HCT116 (cell line): ENCODE measurements around the gene SLC34A3. TPM values are rescaled to one million over a fixed set of nuclear protein-coding genes. Genes with fewer than 3 reads are reported as not detected.

Experiments used
- ATAC-seq: fragments of 200-7000 bp; cut with Tn5 transposase; 2 replicates; pipeline ENCODE4 v1.9.1; 2020; ENCODE audit warnings: mild to moderate bottlenecking, moderate library complexity
- BruUV-seq: library from RNA; stranded (reverse); fragments of 400-500 nt; replicated peaks from 2 replicates; lab custom pipeline; 2021; lab: Mats Ljungman, UMichigan
- CTCF ChIA-PET: fragments of 300-600 bp; sonication (Branson Sonifier 250); formaldehyde crosslinking; loops from one replicate; lab custom pipeline; 2021; ENCODE audit warnings: antibody characterized with exemption; lab: Charles Lee
- POLR2A ChIA-PET: fragments of 300-600, 350-600 bp; sonication (Branson Sonifier 250); formaldehyde crosslinking; loops from one replicate; lab custom pipeline; 2021; ENCODE audit warnings: antibody characterized with exemption; lab: Charles Lee
- RAD21 ChIA-PET, 2 experiments: fragments of 300-600 bp; sonication (Branson Sonifier 250); formaldehyde crosslinking; loops; one replicate each; lab custom pipeline; 2023; ENCODE audit warnings: low total read pairs in 2 of 2; ENCODE audit not compliant: uncharacterized antibody in 2 of 2, unreplicated experiment in 2 of 2, low non-redundant PET in 1 of 2; lab: Charles Lee
- DNase-seq: peaks from one replicate; pipeline ENCODE4 v3.0.0-alpha.2; 2010; ENCODE audit warnings: low read depth, low spot score
- H2AFZ ChIP-seq: fragments of 200-600 bp; shearing (Covaris generic), sonication (generic); 2 replicates; pipeline ENCODE4 v1.6.1; 2017; ENCODE audit warnings: low read depth, mixed run types, mixed read lengths, antibody characterized with exemption, low read length; ENCODE audit not compliant: poor library complexity, severe bottlenecking
- H3K27ac ChIP-seq: 2 replicates; pipeline ENCODE4 v1.5.1; 2012; ENCODE audit warnings: low read depth, low read length
- H3K27me3 ChIP-seq: fragments of 200-600 bp; sonication (generic); 2 replicates; pipeline ENCODE4 v1.6.1; 2016; ENCODE audit warnings: mixed run types, low read length, mixed read lengths; ENCODE audit not compliant: insufficient read depth
- H3K36me3 ChIP-seq, 2 experiments: fragments of 200-500 bp in 1 of 2; fragments of 200-600 bp in 1 of 2; sonication (Bioruptor generic) in 1 of 2; sonication (generic) in 1 of 2; 2 replicates each; pipeline versions ENCODE4 v1.5.1 to v1.6.1; 2014 to 2016; ENCODE audit warnings: low read length in 2 of 2, inconsistent platforms in 1 of 2, mixed read lengths in 1 of 2, mixed run types in 1 of 2; ENCODE audit not compliant: insufficient read depth in 2 of 2, control insufficient read depth in 1 of 2
- H3K4me1 ChIP-seq, 2 experiments: fragments of 200-600 bp in 1 of 2; sonication (generic) in 1 of 2; 2 replicates each; pipeline versions ENCODE4 v1.5.1 to v1.6.1; 2012 to 2017; ENCODE audit warnings: low read length in 2 of 2, inconsistent platforms in 1 of 2, mild to moderate bottlenecking in 1 of 2, mixed read lengths in 1 of 2, mixed run types in 1 of 2, moderate library complexity in 1 of 2; ENCODE audit not compliant: insufficient read depth in 2 of 2, control insufficient read depth in 1 of 2
- H3K4me2 ChIP-seq: fragments of 200-600 bp; sonication (generic); 2 replicates; pipeline ENCODE4 v1.6.1; 2017; ENCODE audit warnings: mixed run types, low read length, mixed read lengths
- H3K4me3 ChIP-seq, 2 experiments: fragments of 200-600 bp in 1 of 2; sonication (generic) in 1 of 2; replicated peaks in 1 of 2; 2 replicates each; pipeline ENCODE4 v1.5.1; 2011 to 2016; ENCODE audit warnings: low read length in 2 of 2, control low read depth in 1 of 2, low read depth in 1 of 2, mild to moderate bottlenecking in 1 of 2, mixed read lengths in 1 of 2, mixed run types in 1 of 2
- H3K79me2 ChIP-seq: fragments of 200-600 bp; sonication (generic); 2 replicates; pipeline ENCODE4 v1.6.1; 2017; ENCODE audit warnings: mild to moderate bottlenecking, mixed run types, low read length, moderate library complexity, mixed read lengths; ENCODE audit not compliant: insufficient read depth
- H3K9ac ChIP-seq: fragments of 200-600 bp; sonication (generic); 2 replicates; pipeline ENCODE4 v1.6.1; 2016; ENCODE audit warnings: low read length, mixed read lengths
- H3K9me2 ChIP-seq: fragments of 200-600 bp; sonication (generic), shearing (Covaris generic); 2 replicates; pipeline ENCODE4 v1.6.1; 2017; ENCODE audit warnings: mixed run types, mild to moderate bottlenecking, moderate library complexity; ENCODE audit not compliant: insufficient read depth
- H3K9me3 ChIP-seq, 2 experiments: fragments of 200-500 bp in 1 of 2; fragments of 200-600 bp in 1 of 2; sonication (Bioruptor generic) in 1 of 2; sonication (generic) in 1 of 2; 2 replicates each; pipeline ENCODE4 v1.6.1; 2014 to 2017; ENCODE audit warnings: low read length in 2 of 2, mixed read lengths in 2 of 2, inconsistent platforms in 1 of 2, low read depth in 1 of 2, mild to moderate bottlenecking in 1 of 2, mixed run types in 1 of 2, moderate library complexity in 1 of 2; ENCODE audit not compliant: control insufficient read depth in 1 of 2, insufficient read depth in 1 of 2
- H4K20me1 ChIP-seq: fragments of 200-600 bp; sonication (generic), shearing (Covaris generic); 2 replicates; pipeline ENCODE4 v1.6.1; 2017; ENCODE audit warnings: mixed run types, mild to moderate bottlenecking, moderate library complexity; ENCODE audit not compliant: insufficient read depth
- ATF3 ChIP-seq: IDR thresholded peaks from 2 replicates; pipeline ENCODE4 v1.6.1; 2012
- CBX3 ChIP-seq: IDR thresholded peaks from 2 replicates; pipeline ENCODE4 v1.6.1; 2012; ENCODE audit warnings: low read depth
- CEBPB ChIP-seq: IDR thresholded peaks from 2 replicates; pipeline ENCODE4 v1.6.1; 2012; ENCODE audit warnings: low read depth
- EGR1 ChIP-seq: IDR thresholded peaks from 2 replicates; pipeline ENCODE4 v1.6.1; 2012; ENCODE audit warnings: low read depth
- ELF1 ChIP-seq: IDR thresholded peaks from 2 replicates; pipeline ENCODE4 v1.6.1; 2012; ENCODE audit warnings: low read depth, borderline replicate concordance
- EZH2 ChIP-seq: fragments of 200-600 bp; sonication (generic); IDR thresholded peaks from 2 replicates; pipeline ENCODE4 v1.6.1; 2017; ENCODE audit warnings: antibody characterized with exemption, mixed run types
- EZH2phosphoT487 ChIP-seq: fragments of 200-600 bp; IDR thresholded peaks from 2 replicates; pipeline ENCODE4 v1.6.1; 2018; ENCODE audit warnings: antibody characterized with exemption, borderline replicate concordance
- FOSL1 ChIP-seq: IDR thresholded peaks from 2 replicates; pipeline ENCODE4 v1.6.1; 2012; ENCODE audit warnings: low read depth
- JUND ChIP-seq: IDR thresholded peaks from 2 replicates; pipeline ENCODE4 v1.6.1; 2012
- POLR2A ChIP-seq: IDR thresholded peaks from 2 replicates; pipeline ENCODE4 v1.7.0; 2011; ENCODE audit warnings: borderline replicate concordance; ENCODE audit not compliant: insufficient read depth, insufficient read length; ENCODE audit errors: extremely low read depth
- POLR2AphosphoS5 ChIP-seq: IDR thresholded peaks from 2 replicates; pipeline ENCODE4 v1.6.1; 2011; ENCODE audit warnings: mild to moderate bottlenecking, low read depth, low read length, moderate library complexity
- SIN3A ChIP-seq: IDR thresholded peaks from 2 replicates; pipeline ENCODE4 v1.6.1; 2012; ENCODE audit warnings: low read depth
- SP1 ChIP-seq: IDR thresholded peaks from 2 replicates; pipeline ENCODE4 v1.6.1; 2012; ENCODE audit warnings: low read depth
- SRF ChIP-seq: IDR thresholded peaks from 2 replicates; pipeline ENCODE4 v1.6.1; 2012; ENCODE audit warnings: low read depth
- TCF7L2 ChIP-seq: IDR thresholded peaks from 2 replicates; pipeline ENCODE4 v1.7.0; 2011; ENCODE audit warnings: borderline replicate concordance, inconsistent platforms; ENCODE audit not compliant: insufficient read depth, insufficient read length; ENCODE audit errors: extremely low read depth
- YY1 ChIP-seq: IDR thresholded peaks from 2 replicates; pipeline ENCODE4 v1.6.1; 2011; ENCODE audit warnings: low read length, low read depth, moderate library complexity, mild to moderate bottlenecking; ENCODE audit not compliant: insufficient replicate concordance; ENCODE audit errors: extremely low read depth
- ZFX ChIP-seq: fragments of 450-650 bp; IDR thresholded peaks from 2 replicates; pipeline ENCODE4 v1.6.1; 2017
- intact Hi-C: fragments of 100-400 bp; cut with micrococcal nuclease; formaldehyde crosslinking; loops from 2 replicates; pipeline ENCODE4 v1.10.0; 2022
- total RNA-seq: library from RNA; stranded (reverse); gene quantifications from one replicate; pipeline ENCODE4 v1.2.1, GENCODE V29; 2021; ENCODE audit not compliant: unreplicated experiment
- TF ChIP-seq, protein P1 (sequence below): IDR thresholded peaks from 2 replicates; pipeline ENCODE4 v1.6.1; 2012
- TF ChIP-seq, protein P2 (sequence below): IDR thresholded peaks from 2 replicates; pipeline ENCODE4 v1.6.1; 2012; ENCODE audit warnings: low read depth

Gene SLC34A3
- total RNA-seq, 1 experiment from 2014 or later, result 0.15 TPM

DNA sequence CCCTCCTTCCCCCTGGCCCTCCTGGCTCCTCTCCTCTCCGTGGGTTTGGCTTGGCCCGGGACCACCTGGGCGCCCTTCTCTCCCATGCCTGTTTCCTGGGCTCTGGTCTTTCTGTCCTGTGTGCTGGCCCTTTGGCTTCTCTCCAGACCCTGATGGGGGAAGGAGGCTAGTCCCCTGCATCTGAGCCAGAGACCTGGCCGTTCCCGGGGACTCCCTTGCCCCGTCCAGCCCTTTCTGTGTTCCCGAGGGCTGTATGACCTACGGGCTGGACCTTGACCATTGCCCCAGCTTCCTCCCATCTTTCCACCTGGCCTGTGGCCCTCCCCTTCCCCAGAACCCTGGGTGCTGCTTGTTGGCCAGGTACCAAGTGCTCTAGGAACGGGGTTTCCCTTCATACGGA is 32.8 kb downstream of the SLC34A3 start:
- intact Hi-C loops, result no loop called here
- CTCF ChIA-PET, result no interaction called here
- POLR2A ChIA-PET, result interaction anchor here (0.6 kb wide), 1 partner anchor 101 kb away, joined by 3 read pairs; no protein-coding TSS in a partner anchor

More for the DNA sequence above, 32.8 kb downstream of the SLC34A3 start:
- H4K20me1 ChIP-seq, result no peaks in the 10 kb centered on the region
- RAD21 ChIA-PET, result no interaction called here
- H3K79me2 ChIP-seq, result peaks cover 15% of the 10 kb centered on the region; the same call in 1 of the 2 replicates
- DNase-seq (no peak), ATAC-seq (no peak)
- no peak overlapping the region for H3K4me3 ChIP-seq
- H2AFZ ChIP-seq, result no peak overlapping the region
- no peak for TF ChIP-seq SIN3A
- no peak for TF ChIP-seq CEBPB
- no peak for TF ChIP-seq YY1
- TF ChIP-seq ZFX, result no peak
- TF ChIP-seq EZH2, result no peak
- TF ChIP-seq JUND, result no peak
- no peak for TF ChIP-seq POLR2A
- TF ChIP-seq CBX3, result no peak
- TF ChIP-seq, protein P1, sequence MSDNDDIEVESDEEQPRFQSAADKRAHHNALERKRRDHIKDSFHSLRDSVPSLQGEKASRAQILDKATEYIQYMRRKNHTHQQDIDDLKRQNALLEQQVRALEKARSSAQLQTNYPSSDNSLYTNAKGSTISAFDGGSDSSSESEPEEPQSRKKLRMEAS, result no peak
- TF ChIP-seq, protein P2, sequence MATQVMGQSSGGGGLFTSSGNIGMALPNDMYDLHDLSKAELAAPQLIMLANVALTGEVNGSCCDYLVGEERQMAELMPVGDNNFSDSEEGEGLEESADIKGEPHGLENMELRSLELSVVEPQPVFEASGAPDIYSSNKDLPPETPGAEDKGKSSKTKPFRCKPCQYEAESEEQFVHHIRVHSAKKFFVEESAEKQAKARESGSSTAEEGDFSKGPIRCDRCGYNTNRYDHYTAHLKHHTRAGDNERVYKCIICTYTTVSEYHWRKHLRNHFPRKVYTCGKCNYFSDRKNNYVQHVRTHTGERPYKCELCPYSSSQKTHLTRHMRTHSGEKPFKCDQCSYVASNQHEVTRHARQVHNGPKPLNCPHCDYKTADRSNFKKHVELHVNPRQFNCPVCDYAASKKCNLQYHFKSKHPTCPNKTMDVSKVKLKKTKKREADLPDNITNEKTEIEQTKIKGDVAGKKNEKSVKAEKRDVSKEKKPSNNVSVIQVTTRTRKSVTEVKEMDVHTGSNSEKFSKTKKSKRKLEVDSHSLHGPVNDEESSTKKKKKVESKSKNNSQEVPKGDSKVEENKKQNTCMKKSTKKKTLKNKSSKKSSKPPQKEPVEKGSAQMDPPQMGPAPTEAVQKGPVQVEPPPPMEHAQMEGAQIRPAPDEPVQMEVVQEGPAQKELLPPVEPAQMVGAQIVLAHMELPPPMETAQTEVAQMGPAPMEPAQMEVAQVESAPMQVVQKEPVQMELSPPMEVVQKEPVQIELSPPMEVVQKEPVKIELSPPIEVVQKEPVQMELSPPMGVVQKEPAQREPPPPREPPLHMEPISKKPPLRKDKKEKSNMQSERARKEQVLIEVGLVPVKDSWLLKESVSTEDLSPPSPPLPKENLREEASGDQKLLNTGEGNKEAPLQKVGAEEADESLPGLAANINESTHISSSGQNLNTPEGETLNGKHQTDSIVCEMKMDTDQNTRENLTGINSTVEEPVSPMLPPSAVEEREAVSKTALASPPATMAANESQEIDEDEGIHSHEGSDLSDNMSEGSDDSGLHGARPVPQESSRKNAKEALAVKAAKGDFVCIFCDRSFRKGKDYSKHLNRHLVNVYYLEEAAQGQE, result no peak
- TF ChIP-seq ATF3, result no peak
- TF ChIP-seq EZH2phosphoT487, result no peak
- TF ChIP-seq SP1, result no peak
- TF ChIP-seq FOSL1, result no peak
- TF ChIP-seq POLR2AphosphoS5, result no peak
- no peak for TF ChIP-seq SRF
- TF ChIP-seq ELF1, result no peak
- TF ChIP-seq EGR1, result no peak
- no peak for TF ChIP-seq TCF7L2
- no peak overlapping the region for H3K9ac ChIP-seq
- no peaks in the 10 kb centered on the region for H3K9me2 ChIP-seq
- no peak overlapping the region for H3K4me2 ChIP-seq
- no peaks in the 10 kb centered on the region for H3K4me1 ChIP-seq
- H3K9me3 ChIP-seq, result no peaks in the 10 kb centered on the region
- no peak overlapping the region; the same call in 1 of the 2 replicates for H3K27ac ChIP-seq
- BruUV-seq, result no TSS peak
- H3K36me3 ChIP-seq, result peaks cover 14 to 27% of the 10 kb centered on the region in 2 experiments
- no peaks in the 10 kb centered on the region for H3K27me3 ChIP-seq
